HG02588 (cell line): ENCODE measurements around the gene NRBF2.
"Not testable (repeated sequence)": the region's sequence is repeated elsewhere in the genome, so short reads cannot be mapped to it uniquely, and the experiment has no call there.

Experiments used
- ATAC-seq: cut with Tn5 transposase; IDR thresholded peaks from one replicate; pipeline ENCODE4 v1.9.1; 2021; ENCODE audit warnings: mild to moderate bottlenecking, moderate library complexity; ENCODE audit not compliant: unreplicated experiment

Gene NRBF2

DNA sequence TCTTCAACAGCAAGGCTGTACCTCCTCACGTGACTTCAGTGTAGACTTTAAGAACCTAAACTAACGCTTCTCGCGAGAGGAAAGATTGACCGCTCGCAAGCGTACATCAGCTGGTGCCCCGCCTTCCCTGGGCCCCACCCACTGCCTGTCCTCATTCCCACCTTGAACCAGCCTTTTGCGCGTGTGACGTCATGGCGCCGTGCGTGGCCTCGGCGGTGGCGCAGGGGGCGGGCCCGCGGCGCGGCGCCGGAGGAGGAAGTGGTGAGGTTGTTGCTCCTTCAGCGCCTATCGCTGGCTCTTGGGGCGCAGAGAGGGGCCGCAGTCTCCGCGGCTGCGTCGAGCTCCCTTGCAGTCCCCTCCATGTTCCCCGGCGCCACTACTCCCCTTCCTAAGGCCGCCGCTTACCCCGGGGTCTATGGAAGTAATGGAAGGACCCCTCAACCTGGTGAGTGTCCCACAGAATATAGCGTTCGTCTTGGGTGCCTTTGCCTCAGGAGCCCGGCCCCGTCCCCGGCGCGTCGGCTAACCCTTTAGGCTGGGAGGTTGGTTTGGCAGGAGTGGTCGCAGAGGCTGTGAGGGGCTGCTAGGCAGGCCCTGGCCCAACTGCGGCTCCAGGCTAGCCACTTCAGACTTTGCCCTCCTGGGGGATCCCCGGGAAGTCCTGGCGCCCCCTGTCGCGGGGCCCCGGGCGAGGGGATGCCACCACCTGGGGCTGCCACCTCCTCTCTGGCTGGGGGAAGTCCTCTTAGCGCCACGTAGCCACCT is at the start of gene NRBF2:
TSS of gene NRBF2 (plus strand) at position 273 of the 765 bp plus-strand sequence. CDS start at position 416, 143 bp downstream.
- peak; percentile 96 for ATAC-seq

DNA sequence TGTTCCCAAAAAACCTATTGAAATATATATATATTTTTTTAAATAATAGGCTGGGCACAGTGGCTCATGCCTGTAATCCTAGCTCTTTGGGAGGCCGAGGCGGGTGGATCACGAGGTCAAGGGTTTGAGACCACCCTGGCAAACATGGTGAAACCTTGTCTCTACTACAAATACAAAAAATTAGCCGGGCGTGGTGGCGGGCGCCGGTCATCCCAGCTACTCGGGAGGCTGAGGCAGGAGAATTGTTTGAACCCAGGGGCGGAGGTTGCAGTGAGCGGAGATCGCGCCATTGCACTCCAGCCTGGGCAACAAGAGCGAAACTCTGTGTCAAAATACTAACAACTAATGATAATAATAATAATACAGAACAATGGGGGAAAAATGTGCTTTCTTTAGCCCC is 49.7 kb upstream of the NRBF2 start:
- not testable (repeated sequence) for ATAC-seq

DNA sequence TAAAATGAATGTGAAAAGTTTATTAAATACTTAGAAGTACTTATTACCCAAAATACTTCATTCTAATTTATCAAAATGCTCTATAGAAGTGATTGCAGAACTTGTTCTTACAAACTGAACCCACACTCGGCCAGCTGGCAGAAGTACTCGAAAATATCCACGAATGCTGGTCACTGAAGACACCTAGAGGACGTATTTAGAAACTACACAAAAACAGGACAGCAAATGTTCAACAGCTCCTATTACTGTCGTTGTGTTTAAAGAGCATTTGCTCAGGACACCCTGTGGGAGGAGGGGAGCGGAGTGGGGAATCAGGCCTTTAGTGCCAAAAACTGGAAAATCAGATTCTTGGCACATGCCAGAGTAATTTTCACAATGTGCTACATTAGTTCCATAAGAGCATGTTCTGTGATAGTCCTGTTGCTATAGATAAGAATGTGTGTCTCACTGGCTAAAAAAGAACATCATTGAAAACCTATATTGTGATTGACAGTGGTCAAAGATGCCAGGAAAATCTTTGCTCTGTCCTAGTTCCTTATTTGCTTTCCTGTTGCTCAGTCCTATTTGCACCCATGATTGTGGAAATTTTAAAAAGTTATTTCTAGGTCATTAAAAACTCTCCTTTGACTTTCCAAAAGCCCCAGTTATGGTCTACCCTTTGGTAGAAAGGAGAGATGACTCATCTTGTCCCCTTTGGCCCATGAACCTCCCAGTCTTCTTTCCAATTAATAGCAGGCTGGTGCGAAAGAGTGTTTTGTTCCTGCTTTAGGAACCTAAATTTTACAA is 49.0 kb upstream of the NRBF2 start:
- ATAC-seq, result peak; percentile 80

DNA sequence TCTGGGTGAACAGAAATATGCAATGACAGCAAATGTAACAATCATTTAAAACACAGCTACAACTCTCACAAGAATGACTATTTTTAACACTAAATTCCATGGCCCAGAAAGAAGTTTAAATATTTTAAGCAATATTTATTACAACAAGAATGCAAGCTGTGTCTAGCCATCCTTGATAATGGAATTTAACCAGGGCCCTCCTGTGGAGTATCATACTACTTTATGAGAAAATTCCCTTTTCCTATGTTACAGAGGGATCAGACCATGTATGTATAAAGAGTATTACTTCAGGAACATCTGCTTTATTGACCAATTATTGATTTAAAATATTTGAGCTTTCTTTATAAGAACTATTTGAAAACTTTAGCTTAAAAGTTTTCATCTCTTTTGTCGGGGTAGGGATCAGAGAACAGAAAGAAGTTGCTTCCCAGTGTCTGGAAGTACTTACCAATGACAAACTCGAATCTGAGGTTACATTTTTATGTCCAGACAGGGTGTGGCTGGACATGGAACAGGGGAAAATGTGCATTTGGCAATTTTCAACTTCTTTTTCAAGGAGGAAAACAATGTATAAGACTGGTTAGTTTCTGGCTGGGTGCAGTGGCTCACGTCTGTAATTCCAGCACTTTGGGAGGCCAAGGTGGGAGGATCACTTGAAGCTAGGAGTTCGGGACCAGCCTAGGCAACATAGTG is 48.3 kb upstream of the NRBF2 start:
- ATAC-seq, result no peak

DNA sequence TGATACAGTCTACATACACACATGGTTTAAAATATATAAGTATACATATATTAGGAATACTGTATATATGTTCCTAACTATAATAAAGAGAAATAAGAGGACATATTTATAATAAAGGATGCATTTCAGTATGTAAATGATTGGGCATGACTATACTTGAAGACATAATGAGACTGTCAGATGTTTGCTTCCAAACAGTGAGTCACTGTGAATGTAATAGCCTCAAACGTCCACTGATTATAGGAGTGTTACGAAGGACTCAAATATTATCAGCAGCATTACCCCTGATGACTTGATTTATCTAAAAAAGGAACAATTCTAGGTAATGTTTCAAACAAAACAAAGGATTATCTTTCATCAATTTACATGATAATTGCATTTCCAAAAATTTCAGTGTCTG is 39.9 kb upstream of the NRBF2 start:
- no peak for ATAC-seq

DNA sequence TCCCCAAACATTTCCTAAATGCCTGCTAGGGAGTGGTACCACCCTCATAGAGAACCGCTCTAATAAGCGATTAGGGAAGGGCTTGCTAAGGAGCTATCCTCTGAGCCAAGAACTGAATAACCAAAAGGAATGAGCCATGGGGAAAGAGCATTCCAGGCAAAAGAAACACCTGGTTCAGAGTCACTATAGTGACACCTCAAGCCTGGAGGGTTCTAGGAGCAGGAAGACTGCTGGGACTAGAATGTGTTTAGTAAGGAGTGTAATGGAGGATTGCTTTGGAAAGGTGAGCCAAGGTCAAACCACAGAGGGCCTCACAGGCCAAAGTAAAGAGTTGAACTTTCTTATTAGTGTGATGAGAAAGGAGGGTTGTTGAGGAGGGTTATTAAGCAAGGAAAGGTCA is 38.7 kb upstream of the NRBF2 start:
- ATAC-seq, result no peak

DNA sequence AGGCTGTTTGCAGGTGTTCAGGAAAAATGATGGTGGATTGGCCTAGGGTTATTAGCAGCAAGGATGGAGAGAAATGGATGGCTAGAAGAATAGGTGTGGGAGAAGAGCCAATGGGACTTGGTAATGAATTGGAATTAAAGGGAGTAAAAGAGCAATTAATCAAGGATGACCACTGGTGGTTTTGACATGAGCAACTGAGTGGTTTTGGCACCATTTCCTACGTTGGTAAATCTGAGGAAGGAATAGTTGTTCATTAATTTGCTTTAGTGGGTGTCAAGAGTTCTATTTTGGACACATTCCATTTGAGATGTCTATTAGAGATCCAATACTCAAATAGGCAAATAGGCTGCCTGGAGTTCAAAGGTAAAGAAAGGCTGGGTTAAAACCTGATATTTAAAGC is 38.2 kb upstream of the NRBF2 start:
- no peak for ATAC-seq

DNA sequence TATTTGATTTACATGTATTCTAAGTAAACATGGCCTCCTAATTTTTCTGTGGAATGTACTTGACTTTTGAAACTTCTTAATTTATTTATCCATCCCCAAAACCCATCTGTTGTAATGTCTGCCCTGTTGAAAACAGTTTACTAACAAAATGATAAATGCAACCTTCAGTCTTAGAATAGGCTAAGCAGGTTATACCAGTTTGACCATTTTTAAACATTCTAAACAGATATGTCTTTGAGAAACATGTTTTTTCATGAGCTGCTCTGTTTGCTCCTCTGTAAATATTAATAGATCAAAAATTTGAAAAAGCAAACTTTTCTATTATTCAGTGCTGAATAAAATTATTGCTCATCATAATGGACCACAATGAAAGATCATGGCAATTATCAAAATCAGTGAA is 33.4 kb upstream of the NRBF2 start:
- no peak for ATAC-seq

DNA sequence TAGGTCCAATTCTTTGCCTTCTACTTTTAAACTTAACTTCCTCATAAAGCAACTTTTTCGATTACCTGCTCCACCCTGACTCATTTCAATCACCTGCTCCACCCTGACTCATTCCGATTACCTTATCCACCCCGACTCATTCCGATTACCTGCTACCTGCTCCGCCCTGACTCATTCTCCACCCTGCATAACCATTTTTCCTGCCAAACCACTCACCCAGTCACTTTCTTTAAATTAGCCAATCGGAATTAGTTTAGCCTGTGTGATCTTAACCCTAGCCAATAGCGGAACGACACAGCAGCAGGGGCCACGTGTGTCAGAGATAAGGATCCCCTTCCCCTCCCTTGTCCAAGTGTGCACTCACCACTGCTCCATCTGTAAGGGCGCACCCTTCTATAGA is 32.0 kb upstream of the NRBF2 start:
- ATAC-seq, result not testable (repeated sequence)

DNA sequence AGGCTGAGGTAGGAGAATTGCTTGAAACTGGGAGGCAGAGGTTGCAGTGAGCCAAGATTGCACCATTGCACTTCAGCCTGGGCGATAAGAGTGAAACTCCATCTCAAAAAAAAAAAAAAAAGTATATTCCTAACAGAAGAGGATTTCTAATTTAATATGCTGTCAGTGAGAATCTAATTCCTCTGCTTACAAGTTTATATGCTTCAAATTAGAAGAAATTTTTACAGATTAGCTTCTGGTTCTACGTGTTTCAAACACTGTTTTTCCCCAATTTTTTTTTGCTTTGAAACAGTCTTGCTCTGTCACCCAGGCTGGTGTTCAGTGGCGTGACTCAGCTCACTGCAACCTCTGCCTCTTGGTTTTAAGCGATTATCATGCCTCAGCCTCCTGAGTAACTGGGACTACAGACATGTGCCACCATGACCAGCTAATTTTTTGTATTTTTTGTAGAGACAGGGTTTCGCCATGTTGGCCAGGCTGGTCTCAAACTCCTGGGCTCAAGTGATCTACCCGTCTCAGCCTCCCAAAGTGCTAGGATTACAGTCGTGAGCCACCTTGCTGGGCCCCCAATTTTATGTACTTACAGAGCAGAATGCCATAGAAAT is 30.7 kb upstream of the NRBF2 start:
- not testable (repeated sequence) for ATAC-seq

DNA sequence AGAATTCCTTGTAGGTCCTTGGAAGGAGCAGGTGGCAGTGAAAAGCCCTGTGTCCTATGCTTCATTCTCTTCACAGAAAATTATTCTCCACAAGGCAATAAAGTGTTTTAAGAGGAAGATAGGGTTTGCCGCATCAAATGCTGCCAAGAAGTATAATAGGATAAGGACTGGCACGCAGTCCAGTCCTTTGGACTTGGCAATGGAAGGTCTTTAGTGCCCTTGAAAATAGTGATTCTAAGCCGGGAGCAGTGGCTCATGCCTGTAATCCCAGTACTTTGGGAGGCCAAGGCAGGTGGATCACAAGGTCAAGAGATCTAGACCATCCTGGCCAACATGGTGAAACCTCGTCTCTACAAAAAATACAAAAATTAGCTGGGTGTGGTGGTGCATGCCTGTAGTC is 29.9 kb upstream of the NRBF2 start:
- ATAC-seq, result not testable (repeated sequence)

DNA sequence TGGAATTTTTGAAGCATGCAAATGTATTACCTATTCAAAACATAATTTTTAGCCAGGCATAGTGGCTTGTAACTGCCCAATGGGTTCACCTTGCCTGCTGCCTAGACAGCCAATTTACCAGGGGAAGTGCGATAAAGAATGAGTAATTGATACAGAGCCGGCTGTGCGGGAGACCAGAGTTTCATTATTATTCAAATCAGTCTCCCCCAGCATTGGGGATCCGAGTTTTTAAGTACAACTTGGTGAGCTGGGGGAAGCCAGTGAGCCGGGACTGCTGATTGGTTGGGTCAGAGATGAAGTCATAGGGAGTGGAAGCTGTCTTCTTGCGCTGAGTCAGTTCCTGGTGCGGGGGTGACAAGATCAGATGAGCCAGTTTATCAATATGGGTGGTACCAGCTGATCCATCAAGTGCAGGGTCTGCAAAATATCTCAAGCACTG is 29.1 kb upstream of the NRBF2 start:
- ATAC-seq, result no peak

DNA sequence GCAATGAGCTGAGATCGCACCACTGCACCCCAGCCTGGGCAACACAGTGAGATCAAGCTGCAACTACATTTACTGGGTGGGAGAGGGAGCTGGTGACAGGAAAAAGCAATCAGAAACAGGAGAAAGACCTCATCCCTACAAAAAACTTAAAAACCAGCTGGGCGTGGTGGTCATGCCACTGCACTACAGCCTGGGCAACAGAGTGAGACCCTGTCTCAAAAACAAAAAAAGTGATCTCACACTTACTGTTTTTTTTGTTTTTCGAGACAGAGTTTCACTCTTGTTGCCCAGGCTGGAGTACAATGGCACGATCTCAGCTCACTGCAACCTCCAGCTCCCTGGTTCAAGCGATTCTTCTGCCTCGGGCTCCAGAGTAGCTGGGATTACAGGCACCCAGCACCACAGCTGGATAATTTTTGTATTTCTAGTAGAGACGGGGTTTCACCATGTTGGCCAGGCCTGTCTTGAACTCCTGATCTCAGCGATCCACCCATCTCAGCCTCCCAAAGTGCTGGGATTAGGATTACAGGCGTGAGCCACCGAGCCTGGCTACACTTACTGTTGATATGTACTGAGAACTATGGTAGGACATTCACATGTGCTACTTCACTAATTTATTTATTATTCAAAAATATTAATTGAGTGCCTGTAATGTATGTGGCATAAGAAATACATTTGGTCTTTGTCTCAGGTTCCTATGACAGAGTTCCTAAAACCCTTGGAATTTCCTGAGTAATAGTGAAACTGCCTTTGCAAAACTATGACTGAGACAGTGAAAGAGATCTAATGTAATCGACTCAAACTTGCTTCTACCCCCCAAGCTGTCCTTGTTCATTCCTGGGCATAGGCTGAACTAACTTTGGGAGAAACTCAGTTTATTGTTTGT is 27.7 kb upstream of the NRBF2 start:
- ATAC-seq, result no peak

DNA sequence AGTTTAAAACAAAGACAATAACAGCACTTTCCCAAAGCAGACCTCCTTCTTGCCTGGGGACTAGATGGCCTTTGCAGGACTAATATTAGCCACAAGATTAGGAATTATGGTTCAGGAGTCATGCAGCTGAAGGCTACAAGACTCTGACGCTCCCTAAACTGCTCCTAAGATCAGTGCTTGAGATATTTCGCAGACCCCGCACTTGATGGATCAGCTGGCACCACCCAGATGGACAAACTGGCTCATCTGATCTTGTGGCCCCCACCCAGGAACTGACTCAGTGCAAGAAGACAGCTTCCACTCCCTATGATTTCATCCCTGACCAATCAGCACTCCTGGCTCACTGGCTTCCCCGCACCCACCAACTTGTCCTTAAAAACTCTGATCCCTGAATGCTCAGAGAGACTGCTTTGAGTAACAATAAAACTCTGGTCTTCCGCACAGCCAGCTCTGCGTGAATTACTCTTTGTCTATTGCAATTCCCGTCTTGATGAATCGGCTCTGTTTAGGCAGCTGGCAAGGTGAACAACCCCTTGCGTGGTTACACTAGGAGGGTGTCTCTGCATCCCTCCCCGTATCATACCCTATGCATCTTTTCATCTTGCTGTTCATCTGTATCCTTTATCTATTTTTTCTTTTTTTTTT is 26.9 kb upstream of the NRBF2 start:
- no peak for ATAC-seq

DNA sequence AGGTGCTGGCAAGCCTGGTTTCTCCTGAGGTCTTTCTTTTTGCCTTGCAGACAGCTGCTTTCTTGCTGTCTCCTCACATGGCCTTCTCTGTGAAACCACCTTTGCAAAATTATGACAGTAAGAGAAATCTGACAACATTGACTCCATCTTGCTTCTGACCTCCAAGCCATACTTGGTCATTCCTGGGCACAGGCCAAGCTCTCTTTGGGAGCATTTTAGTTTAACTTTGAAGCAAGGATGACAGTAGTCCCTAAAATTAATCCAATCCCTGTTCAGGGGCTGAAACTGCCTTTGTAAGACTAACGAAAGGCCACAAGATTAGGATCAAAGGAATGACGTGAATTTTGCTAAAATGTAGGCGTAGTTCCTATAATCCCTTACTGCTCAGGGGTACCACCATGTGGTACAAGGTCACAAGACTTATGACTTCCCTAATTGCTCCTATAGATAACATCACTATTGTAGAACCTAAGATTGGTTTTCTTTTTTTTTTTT is 25.1 kb upstream of the NRBF2 start:
- no peak for ATAC-seq

DNA sequence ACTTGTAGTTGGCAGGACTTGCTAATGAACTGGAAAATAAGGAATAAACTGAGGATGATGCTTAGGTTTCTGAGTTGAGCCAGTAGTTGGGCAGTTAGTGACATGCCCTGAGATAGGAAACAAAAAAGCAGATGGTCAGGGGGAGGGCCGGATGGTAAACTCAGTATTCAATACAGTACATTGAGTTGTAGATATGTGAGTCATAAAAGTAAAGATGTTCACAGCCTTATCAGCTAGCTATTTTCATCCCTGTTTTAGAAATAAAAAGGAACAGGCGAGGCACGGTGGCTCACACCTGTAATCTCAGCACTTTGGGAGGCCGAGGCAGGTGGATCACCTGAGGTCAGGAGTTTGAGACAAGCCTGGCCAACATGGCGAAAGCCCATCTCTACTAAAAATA is 22.2 kb upstream of the NRBF2 start:
- ATAC-seq, result no peak

DNA sequence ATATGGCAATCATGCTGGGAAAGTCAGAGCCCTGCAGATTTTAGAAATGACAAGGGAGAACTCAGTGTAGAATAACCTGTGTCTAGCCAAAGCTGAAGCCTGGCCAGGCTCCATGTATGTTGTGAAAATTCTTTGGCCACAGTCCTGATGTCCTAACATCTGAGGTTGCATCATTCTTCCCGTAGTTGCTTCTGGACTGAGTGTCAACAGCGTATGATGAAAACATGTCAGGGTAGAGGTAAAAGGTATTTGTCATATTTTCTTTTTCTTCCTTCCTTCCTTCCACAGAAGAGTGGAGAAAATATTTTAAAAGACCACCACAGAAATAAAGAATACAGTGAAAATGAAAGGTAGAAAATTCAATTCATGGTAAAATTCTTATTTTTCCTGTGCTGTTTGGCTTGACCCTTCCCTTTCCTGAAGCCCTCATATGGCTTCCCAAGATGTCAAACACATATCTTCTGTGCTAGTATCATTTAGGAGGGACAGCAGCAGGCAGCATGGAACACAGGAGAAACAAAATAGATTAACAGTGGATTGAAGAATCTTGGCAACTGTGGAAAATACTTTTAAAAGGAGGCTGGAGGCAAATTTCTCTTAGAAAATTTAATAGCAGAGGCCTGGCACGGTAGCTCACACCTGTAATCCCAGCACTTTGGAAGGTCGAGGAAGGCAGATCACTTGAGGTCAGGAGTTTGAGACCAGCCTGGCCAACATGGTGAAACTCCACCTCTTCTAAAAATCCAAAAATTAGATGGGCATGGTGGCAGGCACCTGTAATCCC is 18.9 kb upstream of the NRBF2 start:
- no peak for ATAC-seq

DNA sequence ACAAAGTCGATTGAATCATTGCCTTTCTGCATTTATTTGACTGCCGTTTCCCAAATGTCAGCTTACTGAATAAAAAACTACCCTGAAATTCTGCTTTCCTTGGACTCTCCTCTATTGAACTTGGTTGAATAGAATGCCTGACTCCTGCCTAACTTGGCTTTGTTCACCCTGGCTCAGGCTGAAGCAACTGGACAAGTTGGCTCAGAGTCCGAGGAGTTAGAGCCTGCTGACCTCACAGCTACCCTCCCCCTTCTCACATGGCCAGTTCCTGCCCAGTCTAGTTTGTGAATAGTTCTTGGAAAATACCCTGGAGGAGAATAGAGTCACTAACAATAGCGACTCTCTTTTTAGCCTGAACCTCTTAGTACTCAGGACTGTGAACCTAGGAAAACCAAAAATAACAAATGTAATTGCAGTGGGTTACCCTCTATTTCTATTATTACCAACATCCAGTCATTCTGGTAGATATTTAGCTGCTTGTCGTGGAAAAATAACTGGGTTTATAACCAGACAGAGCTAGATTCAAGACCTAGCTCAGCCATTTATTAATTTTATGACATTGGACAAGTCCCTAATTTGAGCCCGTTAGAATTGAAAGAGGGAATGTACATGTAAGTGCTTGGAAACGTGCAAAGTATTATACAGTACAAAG is 17.3 kb upstream of the NRBF2 start:
- no peak for ATAC-seq
